ENCODE data around the gene ACVR1C.

GRCh38 chr2:157611726-157612125 is 16.9 kb downstream of the ACVR1C start:
- TF ChIP-seq CTCF (IDR thresholded peaks at IDR 0.05) (no peak), SIN3A (IDR thresholded peaks at IDR 0.05; ENCODE audit: borderline replicate concordance, insufficient read depth, low read depth, low read length) (no peak), TCF7L2 (IDR thresholded peaks at IDR 0.05; ENCODE audit: low read depth, low read length) (no peak), REST (IDR thresholded peaks at IDR 0.05; ENCODE audit: insufficient read depth in 1 of 2, low read depth in 2 of 2, low read length in 1 of 2) (no peak), POLR2AphosphoS5 (IDR thresholded peaks at IDR 0.05; ENCODE audit: low read depth, low read length) (no peak)
